Astrocyte of the hippocampus (primary cell): ENCODE data around the gene TARBP1.

Experiments
- DNase-seq: peaks from one replicate; pipeline ENCODE4 v3.0.0; 2011; ENCODE audit warnings: low read depth, low spot score

TARBP1 gene

GRCh38 chr1:234348964-234349363 lies 130.0 kb downstream of the TARBP1 start:
- no peak for DNase-seq

DNA sequence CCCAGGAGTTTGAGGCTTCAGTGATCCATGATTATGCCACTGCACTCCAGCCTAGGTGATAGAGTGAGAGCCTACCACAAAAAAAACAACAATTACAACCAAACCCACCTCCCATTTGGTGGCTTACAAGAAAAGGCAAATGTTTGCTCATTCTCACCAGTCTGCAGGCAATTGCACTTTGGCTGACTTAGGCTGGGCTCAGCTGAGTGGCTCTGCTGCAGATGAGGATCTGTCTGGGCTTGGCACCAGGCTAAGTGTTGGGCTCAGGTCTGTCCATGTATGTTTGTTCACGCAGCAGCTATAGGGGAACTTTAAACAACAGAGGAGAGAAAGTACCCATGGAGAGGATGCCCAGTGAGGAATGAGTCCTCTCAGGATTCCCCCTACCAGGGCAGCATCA lies 133.7 kb downstream of the TARBP1 start:
- DNase-seq = no peak

- no peak for DNase-seq
These were observed 136.2 kb downstream of the TARBP1 start for GRCh38 chr1:234342774-234343173.
